ENCODE results near the gene ARHGAP9.

DNA sequence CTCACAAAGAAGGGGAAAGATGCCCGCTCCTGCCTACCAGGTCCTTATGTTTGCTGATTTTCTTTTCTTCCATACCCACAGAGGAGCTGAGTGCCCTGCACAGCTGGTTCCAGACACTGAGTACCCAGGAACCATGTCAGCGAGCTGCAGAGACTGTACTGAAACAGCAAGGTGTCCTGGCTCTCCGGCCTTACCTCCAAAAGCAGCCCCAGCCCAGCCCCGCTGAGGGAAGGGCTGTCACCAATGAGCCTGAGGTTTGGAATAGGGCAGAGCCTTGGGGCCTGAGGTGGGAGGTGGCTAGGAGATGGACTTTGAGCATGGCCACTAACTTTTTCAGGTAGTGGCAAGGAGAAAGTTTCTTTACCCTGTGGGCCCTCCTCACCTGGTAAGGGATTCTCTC lies 10.5 kb upstream of the ARHGAP9 start:
- TF ChIP-seq, protein P1, sequence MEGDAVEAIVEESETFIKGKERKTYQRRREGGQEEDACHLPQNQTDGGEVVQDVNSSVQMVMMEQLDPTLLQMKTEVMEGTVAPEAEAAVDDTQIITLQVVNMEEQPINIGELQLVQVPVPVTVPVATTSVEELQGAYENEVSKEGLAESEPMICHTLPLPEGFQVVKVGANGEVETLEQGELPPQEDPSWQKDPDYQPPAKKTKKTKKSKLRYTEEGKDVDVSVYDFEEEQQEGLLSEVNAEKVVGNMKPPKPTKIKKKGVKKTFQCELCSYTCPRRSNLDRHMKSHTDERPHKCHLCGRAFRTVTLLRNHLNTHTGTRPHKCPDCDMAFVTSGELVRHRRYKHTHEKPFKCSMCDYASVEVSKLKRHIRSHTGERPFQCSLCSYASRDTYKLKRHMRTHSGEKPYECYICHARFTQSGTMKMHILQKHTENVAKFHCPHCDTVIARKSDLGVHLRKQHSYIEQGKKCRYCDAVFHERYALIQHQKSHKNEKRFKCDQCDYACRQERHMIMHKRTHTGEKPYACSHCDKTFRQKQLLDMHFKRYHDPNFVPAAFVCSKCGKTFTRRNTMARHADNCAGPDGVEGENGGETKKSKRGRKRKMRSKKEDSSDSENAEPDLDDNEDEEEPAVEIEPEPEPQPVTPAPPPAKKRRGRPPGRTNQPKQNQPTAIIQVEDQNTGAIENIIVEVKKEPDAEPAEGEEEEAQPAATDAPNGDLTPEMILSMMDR (conservative IDR thresholded peaks at IDR 0.05): no peak
- TF ChIP-seq EZH2 (IDR thresholded peaks at IDR 0.05; ENCODE audit: low read depth): no peak
